Heart left ventricle (tissue), 16 donors: ENCODE results near the gene RHBDL3. TPM values are rescaled to one million over a fixed set of nuclear protein-coding genes. Genes with fewer than 3 reads are reported as not detected.
"Not testable (repeated sequence)": the region's sequence is repeated elsewhere in the genome, so short reads cannot be mapped to it uniquely, and the experiment has no call there.

Experiments
- ATAC-seq, 4 donors: fragments of 200-7000 bp; cut with Tn5 transposase; one replicate each; pipeline ENCODE4 v1.9.1; 2020 to 2022; ENCODE audit warnings: moderate library complexity in 4 of 4, mild to moderate bottlenecking in 3 of 4, moderate number of reproducible peaks in 1 of 4
- DNase-seq, 5 donors: peaks; one replicate each; pipeline ENCODE4 v3.0.0-alpha.2; 2020
- H3K27ac ChIP-seq, 12 donors: fragments of 200-600 bp; sonication (generic) in 4 of 12; one replicate each; pipeline versions ENCODE4 v1.5.0 to v1.8.0; 2016 to 2022; ENCODE audit warnings: mild to moderate bottlenecking in 2 of 12
- H3K27me3 ChIP-seq, 9 donors: fragments of 200-600 bp; sonication (generic) in 2 of 9; one replicate each; pipeline versions ENCODE4 v1.5.1 to v1.8.0; 2016 to 2022; ENCODE audit warnings: mild to moderate bottlenecking in 3 of 9
- H3K36me3 ChIP-seq, 9 donors: fragments of 200-600 bp; sonication (generic) in 2 of 9; one replicate each; pipeline versions ENCODE4 v1.5.0 to v1.8.0; 2018 to 2022; ENCODE audit warnings: mild to moderate bottlenecking in 2 of 9
- H3K4me1 ChIP-seq, 12 donors: fragments of 200-600 bp; sonication (generic) in 4 of 12; one replicate each; pipeline versions ENCODE4 v1.5.0 to v1.8.0; 2016 to 2022; ENCODE audit warnings: mild to moderate bottlenecking in 3 of 12
- H3K4me3 ChIP-seq, 12 donors: fragments of 200-600 bp; sonication (generic) in 4 of 12; one replicate each; pipeline versions ENCODE4 v1.5.0 to v1.8.0; 2017 to 2022; ENCODE audit warnings: mild to moderate bottlenecking in 9 of 12, moderate library complexity in 4 of 12
- H3K9me3 ChIP-seq, 12 donors: fragments of 200-600 bp; sonication (generic) in 4 of 12; one replicate each; pipeline versions ENCODE4 v1.5.0 to v1.8.0; 2016 to 2022; ENCODE audit warnings: mild to moderate bottlenecking in 1 of 12
- CTCF ChIP-seq, 12 donors: fragments of 200-600 bp; sonication (generic) in 4 of 12; IDR thresholded peaks; one replicate each; pipeline versions ENCODE4 v1.5.0 to v1.8.0; 2018 to 2022; ENCODE audit warnings: antibody characterized with exemption in 12 of 12, mild to moderate bottlenecking in 5 of 12
- POLR2A ChIP-seq, 2 donors: fragments of 450-650 bp; IDR thresholded peaks; one replicate each; pipeline ENCODE4 v1.6.1; 2017; ENCODE audit warnings: antibody characterized with exemption in 2 of 2, mild to moderate bottlenecking in 2 of 2, moderate library complexity in 2 of 2
- WGBS, 4 donors: extraction: QIAGEN DNeasy Blood & Tissue Kit in 2 of 4; methylation state at CpG; one replicate each; pipeline versions ENCODE4 v1.1.5 to v1.1.7; 2013 to 2018; 5-methylcytosine and 5-hydroxymethylcytosine counted together
- intact Hi-C, 10 donors: fragments of 100-400 bp; cut with DNase I; formaldehyde crosslinking; loops; one replicate each; pipeline versions ENCODE4 v1.11.1 to v1.14.2; 2022
- polyA plus RNA-seq, 2 donors: library from polyadenylated mRNA; stranded (reverse); fragments of 200-250 nt; gene quantifications; one replicate each; pipeline ENCODE4 v1.2.3, GENCODE V29; 2013
- total RNA-seq, 9 donors: library from RNA; depleted of rRNA in 2 of 9; stranded (reverse); fragments of >200 nt in 2 of 9; fragmentation: NEBNext Ultra II Directional in 3 of 9; extraction: Animal tissue kit (Norgen Biotek cat#: 25700) in 3 of 9; gene quantifications; one replicate each; pipeline versions ENCODE4 v1.1.0 to v1.2.4, GENCODE V29; 2016 to 2023
- donor health status: ischemic (EF 13 %, LVEDD 7.1; RV severe dilation, severe dysfunction).
- donor health status: healthy with polysubstance abuse.
- donor health status: DM: no; HTN: yes; CAD: no.
- donor health status: DM: no; HTN: no; CAD: no.
- donor health status: ischemic (EF 25% LVEDD 6.9; RV normal size, moderate dysfunction).
- donor health status: ischemic (EF 25% LVEDD 5.7; RV mildly dilated, moderate dysfunction).
- donor health status: healthy.
- donor health status: DM: yes; HTN: yes; CAD: no.
- donor health status: ischemic (EF 35%, LVEDD 5.7; RV mildly dilated, moderate dysfunction).
- donor health status: nonischemic (EF 11% LVEDD 7.7; RV severe dilation, severe dysfunction).
- donor health status: DM: yes; HTN: yes; CAD: no.
- donor health status: PGD.
- donor health status: ischemic (EF 29% LVEDD 5.4; RV normal size, mild dysfunction).
- donor health status: nonischemic (EF 23%, LVEDD 6.1; RV moderate dilation, normal function).

The RHBDL3 gene
- total and polyA plus RNA-seq, 11 donors = 0.05 to 4.8 (median 0.36) TPM

- no peak for DNase-seq
- ATAC-seq = no peak
- H3K9me3 ChIP-seq = no peaks in the 10 kb centered on the region
- H3K27ac ChIP-seq = no peak overlapping the region
- TF ChIP-seq CTCF (IDR thresholded peaks at IDR 0.05) (no peak), POLR2A (IDR thresholded peaks at IDR 0.05) (no peak)
- 32 to 40% (median 32%) methylated on average over 7 of the region's 7 CpGs for WGBS, 4 donors
- H3K4me3 ChIP-seq = no peak overlapping the region
- no peaks in the 10 kb centered on the region for H3K36me3 ChIP-seq
- H3K27me3 ChIP-seq = peaks cover 0 to 41% (median 4%) of the 10 kb centered on the region in 9 donors
- intact Hi-C loops = loop anchor here in 2 of 10 donors (2.0 to 10.0 kb wide), 2 partner anchors 57 kb away; no protein-coding TSS in a partner anchor
- H3K4me1 ChIP-seq = peaks cover 0 to 16% (median 7%) of the 10 kb centered on the region in 12 donors
These were observed 4.3 kb upstream of the RHBDL3 start for GRCh38 chr17:32261417-32261736.

- no peak for DNase-seq
- peaks cover 0 to 23% (median 12%) of the 10 kb centered on the region in 12 donors for H3K4me1 ChIP-seq
- no peak overlapping the region for H3K27ac ChIP-seq
- WGBS, 4 donors = 64 to 68% (median 65%) methylated on average over 13 of the region's 13 CpGs
- peaks cover 0 to 48% (median 10%) of the 10 kb centered on the region in 9 donors for H3K27me3 ChIP-seq
- ATAC-seq = no peak
- H3K4me3 ChIP-seq = no peak overlapping the region
- TF ChIP-seq POLR2A (IDR thresholded peaks at IDR 0.05) (no peak), CTCF (IDR thresholded peaks at IDR 0.05) (no peak)
- no peaks in the 10 kb centered on the region for H3K36me3 ChIP-seq
- intact Hi-C loops = loop anchor here in 3 of 10 donors (2.0 to 10.0 kb wide), 3 partner anchors 51 to 57 kb away; no protein-coding TSS in a partner anchor
- H3K9me3 ChIP-seq = no peaks in the 10 kb centered on the region
These were observed 3.6 kb upstream of the RHBDL3 start for GRCh38 chr17:32261936-32262510.

GRCh38 chr17:32263515-32263914 is 2.1 kb upstream of the RHBDL3 start:
- not testable (repeated sequence) for H3K36me3 ChIP-seq, ATAC-seq, H3K4me3 ChIP-seq, H3K27ac ChIP-seq, DNase-seq, H3K9me3 ChIP-seq
- 93 to 95% (median 94%) methylated on average over 17 of the region's 17 CpGs for WGBS, 4 donors
- H3K4me1 ChIP-seq = peaks cover 0 to 32% (median 16%) of the 10 kb centered on the region in 12 donors
- H3K27me3 ChIP-seq = peaks cover 0 to 59% (median 21%) of the 10 kb centered on the region in 9 donors
- intact Hi-C loops = loop anchor here in 2 of 10 donors (2.0 to 10.0 kb wide), 2 partner anchors 49 to 59 kb away; no protein-coding TSS in a partner anchor

- Histone ChIP-seq H3K27ac (peak overlapping the region in 1 of 12 donors; percentile 51), H3K4me1 (peaks cover 0 to 34% (median 16%) of the 10 kb centered on the region in 12 donors), H3K9me3 (no peaks in the 10 kb centered on the region), H3K27me3 (peaks cover 0 to 67% (median 24%) of the 10 kb centered on the region in 9 donors), H3K4me3 (no peak overlapping the region), H3K36me3 (no peaks in the 10 kb centered on the region)
- DNase-seq (no peak), ATAC-seq (no peak)
- WGBS, 4 donors = 32 to 37% (median 34%) methylated on average over 6 of the region's 6 CpGs
- intact Hi-C loops = loop anchor here in 1 of 10 donors (10.0 kb wide), 1 partner anchor 59 kb away; no protein-coding TSS in a partner anchor
- TF ChIP-seq CTCF (IDR thresholded peaks at IDR 0.05) (no peak), POLR2A (IDR thresholded peaks at IDR 0.05) (no peak)
These were observed 1.4 kb upstream of the RHBDL3 start for GRCh38 chr17:32264140-32264799.
